SK-N-MC (cell line): Measurements from ENCODE around the gene LARGE1.
"Not testable (repeated sequence)": the region's sequence is repeated elsewhere in the genome, so short reads cannot be mapped to it uniquely, and the experiment has no call there.

Experiments
- DNase-seq: peaks from one replicate; pipeline ENCODE4 v3.0.0-alpha.2; 2011; ENCODE audit warnings: low read depth, low spot score
- H3K27ac ChIP-seq: fragments of 200-600 bp; sonication (generic); 2 replicates; pipeline ENCODE4 v1.5.1; 2016; ENCODE audit warnings: mixed run types
- H3K36me3 ChIP-seq: fragments of 200-600 bp; sonication (generic); 2 replicates; pipeline ENCODE4 v1.6.1; 2017; ENCODE audit warnings: antibody characterized with exemption, low read length, mixed read lengths; ENCODE audit not compliant: insufficient read depth
- H3K4me3 ChIP-seq: fragments of 200-600 bp; sonication (generic); 2 replicates; pipeline ENCODE4 v1.5.1; 2016
- H3K9ac ChIP-seq: fragments of 200-600 bp; sonication (generic); 2 replicates; pipeline ENCODE4 v1.8.0; 2017; ENCODE audit warnings: mixed run types, mixed read lengths; ENCODE audit not compliant: insufficient read length
- H3K9me3 ChIP-seq: fragments of 200-600 bp; sonication (generic); 2 replicates; pipeline ENCODE4 v1.6.1; 2017; ENCODE audit warnings: low read depth, mild to moderate bottlenecking, antibody characterized with exemption, low read length, moderate library complexity, mixed read lengths
- EZH2 ChIP-seq: fragments of 200-600 bp; sonication (generic); IDR thresholded peaks from one replicate; pipeline ENCODE4 v1.6.1; 2017; ENCODE audit warnings: antibody characterized with exemption
- FOXP2 ChIP-seq: optimal IDR thresholded peaks from 2 replicates; pipeline ENCODE3; 2011; ENCODE audit warnings: mild to moderate bottlenecking, moderate library complexity; ENCODE audit not compliant: insufficient read depth; ENCODE audit errors: extremely low read length, control extremely low read depth
- POLR2AphosphoS5 ChIP-seq: IDR thresholded peaks from 2 replicates; pipeline ENCODE4 v1.6.1; 2012; ENCODE audit warnings: mild to moderate bottlenecking, low read depth, low read length, borderline replicate concordance

The LARGE1 gene

GRCh38 chr22:33861216-33861875 lies 58.9 kb downstream of the LARGE1 start:
- Histone ChIP-seq H3K4me3 (no peak overlapping the region), H3K36me3 (no peaks in the 10 kb centered on the region), H3K27ac (no peak overlapping the region), H3K9ac (no peak overlapping the region), H3K9me3 (no peaks in the 10 kb centered on the region)
- TF ChIP-seq POLR2AphosphoS5: no peak
- no peak for TF ChIP-seq EZH2
- no peak for TF ChIP-seq FOXP2
- no peak for DNase-seq

- no peak for DNase-seq
- Histone ChIP-seq H3K36me3 (no peaks in the 10 kb centered on the region), H3K4me3 (no peak overlapping the region), H3K9me3 (no peaks in the 10 kb centered on the region), H3K9ac (no peak overlapping the region), H3K27ac (no peak overlapping the region)
- TF ChIP-seq FOXP2 (no peak), EZH2 (no peak), POLR2AphosphoS5 (no peak)
Observed at GRCh38 chr22:33860386-33860785, 59.9 kb downstream of the LARGE1 start.

GRCh38 chr22:33859311-33859710 lies 61.0 kb downstream of the LARGE1 start:
- Histone ChIP-seq H3K9ac (no peak overlapping the region), H3K27ac (no peak overlapping the region), H3K9me3 (no peaks in the 10 kb centered on the region), H3K4me3 (no peak overlapping the region), H3K36me3 (no peaks in the 10 kb centered on the region)
- no peak for TF ChIP-seq EZH2
- TF ChIP-seq FOXP2: no peak
- TF ChIP-seq POLR2AphosphoS5: no peak
- DNase-seq: no peak

GRCh38 chr22:33858653-33859052 lies 61.6 kb downstream of the LARGE1 start:
- not testable (repeated sequence) for H3K27ac ChIP-seq, DNase-seq, H3K36me3 ChIP-seq, H3K9ac ChIP-seq, H3K4me3 ChIP-seq, H3K9me3 ChIP-seq

- not testable (repeated sequence) for H3K9ac ChIP-seq, H3K36me3 ChIP-seq, H3K4me3 ChIP-seq, H3K27ac ChIP-seq, DNase-seq, H3K9me3 ChIP-seq
Observed at GRCh38 chr22:33857767-33858166, 62.5 kb downstream of the LARGE1 start.

GRCh38 chr22:33854724-33855123 lies 65.6 kb downstream of the LARGE1 start:
- Histone ChIP-seq H3K36me3 (no peaks in the 10 kb centered on the region), H3K4me3 (no peak overlapping the region), H3K9ac (no peak overlapping the region), H3K27ac (no peak overlapping the region), H3K9me3 (no peaks in the 10 kb centered on the region)
- TF ChIP-seq POLR2AphosphoS5: no peak
- no peak for TF ChIP-seq EZH2
- no peak for TF ChIP-seq FOXP2
- no peak for DNase-seq

- TF ChIP-seq POLR2AphosphoS5 (no peak), FOXP2 (no peak), EZH2 (no peak)
- H3K27ac ChIP-seq: no peak overlapping the region
- no peaks in the 10 kb centered on the region for H3K36me3 ChIP-seq
- no peak overlapping the region for H3K4me3 ChIP-seq
- DNase-seq: no peak
- H3K9me3 ChIP-seq: no peaks in the 10 kb centered on the region
- H3K9ac ChIP-seq: no peak overlapping the region
Observed at GRCh38 chr22:33853200-33854097, 66.8 kb downstream of the LARGE1 start.

- H3K9me3 ChIP-seq: no peaks in the 10 kb centered on the region
- DNase-seq: no peak
- no peak overlapping the region for H3K4me3 ChIP-seq
- no peaks in the 10 kb centered on the region for H3K36me3 ChIP-seq
- no peak overlapping the region for H3K9ac ChIP-seq
- TF ChIP-seq EZH2 (no peak), POLR2AphosphoS5 (no peak), FOXP2 (no peak)
- no peak overlapping the region for H3K27ac ChIP-seq
Observed at GRCh38 chr22:33851821-33852384, 68.4 kb downstream of the LARGE1 start.
